H1 (cell line): ENCODE measurements around the gene KCNQ2. TPM values are rescaled to one million over a fixed set of nuclear protein-coding genes. Genes with fewer than 3 reads are reported as not detected.

Experiments used
- MAFK ChIP-seq: IDR thresholded peaks from 2 replicates; pipeline ENCODE4 v1.6.1; 2012; ENCODE audit warnings: low read depth, mild to moderate bottlenecking, improper control_type of control experiment, low read length
- polyA plus RNA-seq, 7 experiments: library from polyadenylated mRNA; depleted of rRNA in 3 of 7; stranded (reverse) in 5 of 7; unstranded in 2 of 7; fragments of >200 nt in 5 of 7; fragments of 200-250 nt in 2 of 7; gene quantifications; 1 replicate in 5 of 7; 2 replicates in 1 of 7; 4 replicates in 1 of 7; pipeline versions ENCODE4 v1.2.1 to v1.2.3, GENCODE V29; 2011 to 2013; ENCODE audit warnings: missing spikeins in 2 of 7, mixed read lengths in 2 of 7
- total RNA-seq: library from RNA; stranded (reverse); fragmentation: NEBNext Ultra II Directional; extraction: Animal tissue kit (Norgen Biotek cat#: 25700); gene quantifications from 2 replicates; pipeline ENCODE4 v1.2.1, GENCODE V29; 2021

Gene KCNQ2
- total and polyA plus RNA-seq, 2 of the 8 experiments (the other 6 are each of a cell fraction or from before 2014, with no cell fraction given) = 82.6 to 243 TPM

DNA sequence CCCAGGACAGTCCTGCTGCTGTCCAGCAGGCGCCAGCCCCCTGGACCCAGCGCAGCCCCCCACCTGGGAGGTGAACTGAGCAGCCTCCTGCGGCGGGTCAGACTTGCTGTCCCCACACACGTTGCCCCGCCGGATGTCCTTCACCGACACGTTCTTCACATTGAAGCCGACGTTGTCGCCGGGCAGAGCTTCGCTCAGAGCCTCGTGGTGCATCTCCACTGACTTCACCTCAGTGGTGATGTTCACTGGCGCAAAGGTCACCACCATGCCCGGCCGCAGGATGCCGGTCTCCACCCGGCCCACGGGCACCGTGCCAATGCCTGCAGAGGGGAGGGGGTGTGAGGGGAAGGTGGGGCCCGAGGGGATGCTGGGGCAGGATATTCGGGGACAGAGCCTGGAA is 18.0 kb upstream of the KCNQ2 start (continued):
- no peak for TF ChIP-seq MAFK
